ENCODE results near the gene GABRP. TPM values are rescaled to one million over a fixed set of nuclear protein-coding genes. Genes with fewer than 3 reads are reported as not detected.

The GABRP gene
- total RNA-seq, 1 donor from 2014 or later: not detected

- Mint-ChIP-seq H3K27me3 (ENCODE audit: low read depth) (no peaks in the 10 kb centered on the region), H3K4me1 (ENCODE audit: low read depth) (peaks cover 23% of the 10 kb centered on the region), H3K27ac (ENCODE audit: unreplicated experiment) (peak within 1 kb of the TSS; percentile 77), H3K36me3 (ENCODE audit: low read depth) (peaks cover 8% of the 10 kb centered on the region), H3K9me3 (ENCODE audit: low read depth) (peaks cover 22% of the 10 kb centered on the region), H3K4me3 (ENCODE audit: unreplicated experiment) (peak within 1 kb of the TSS; percentile 68)
- DNase-seq (ENCODE audit: low spot score): peak; percentile 94
- TF ChIP-seq, protein P1, sequence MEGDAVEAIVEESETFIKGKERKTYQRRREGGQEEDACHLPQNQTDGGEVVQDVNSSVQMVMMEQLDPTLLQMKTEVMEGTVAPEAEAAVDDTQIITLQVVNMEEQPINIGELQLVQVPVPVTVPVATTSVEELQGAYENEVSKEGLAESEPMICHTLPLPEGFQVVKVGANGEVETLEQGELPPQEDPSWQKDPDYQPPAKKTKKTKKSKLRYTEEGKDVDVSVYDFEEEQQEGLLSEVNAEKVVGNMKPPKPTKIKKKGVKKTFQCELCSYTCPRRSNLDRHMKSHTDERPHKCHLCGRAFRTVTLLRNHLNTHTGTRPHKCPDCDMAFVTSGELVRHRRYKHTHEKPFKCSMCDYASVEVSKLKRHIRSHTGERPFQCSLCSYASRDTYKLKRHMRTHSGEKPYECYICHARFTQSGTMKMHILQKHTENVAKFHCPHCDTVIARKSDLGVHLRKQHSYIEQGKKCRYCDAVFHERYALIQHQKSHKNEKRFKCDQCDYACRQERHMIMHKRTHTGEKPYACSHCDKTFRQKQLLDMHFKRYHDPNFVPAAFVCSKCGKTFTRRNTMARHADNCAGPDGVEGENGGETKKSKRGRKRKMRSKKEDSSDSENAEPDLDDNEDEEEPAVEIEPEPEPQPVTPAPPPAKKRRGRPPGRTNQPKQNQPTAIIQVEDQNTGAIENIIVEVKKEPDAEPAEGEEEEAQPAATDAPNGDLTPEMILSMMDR (IDR thresholded peaks at IDR 0.05): peak; percentile 61
These were observed 78.6 kb downstream of the GABRP start, which contains the start of gene RANBP17 for GRCh38 chr5:170861917-170862766. TSS of gene RANBP17 (plus strand) at chr5:170862018.

DNA sequence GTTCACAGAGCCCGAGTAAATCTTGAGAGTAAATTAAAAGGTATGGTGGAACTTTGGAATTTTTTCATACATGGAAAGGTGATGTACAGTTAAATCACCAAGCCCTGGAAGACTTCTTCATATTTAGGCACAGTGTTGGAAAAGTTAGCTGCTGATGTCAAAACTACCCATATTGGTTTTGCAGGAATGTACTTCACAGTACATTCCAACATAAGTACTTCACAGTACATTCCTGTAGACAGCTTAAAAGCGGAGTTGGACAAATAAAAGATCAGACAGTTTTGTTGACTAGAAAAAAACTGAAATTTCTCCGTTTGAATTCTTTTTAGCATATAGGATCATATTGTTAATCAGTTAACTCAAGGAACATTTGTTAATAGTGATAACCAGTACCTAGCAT is 80.1 kb downstream of the GABRP start:
- Mint-ChIP-seq H3K27ac (ENCODE audit: unreplicated experiment) (peak overlapping the region; percentile 77), H3K9me3 (ENCODE audit: low read depth) (peaks cover 21% of the 10 kb centered on the region), H3K36me3 (ENCODE audit: low read depth) (peaks cover 8% of the 10 kb centered on the region), H3K4me1 (ENCODE audit: low read depth) (peaks cover 26% of the 10 kb centered on the region), H3K27me3 (ENCODE audit: low read depth) (no peaks in the 10 kb centered on the region), H3K4me3 (ENCODE audit: unreplicated experiment) (peak overlapping the region; percentile 68)
- no peak for DNase-seq (ENCODE audit: low spot score)
- TF ChIP-seq, protein P1 (IDR thresholded peaks at IDR 0.05): no peak

Other genes starting within 250 kb of the GABRP start
- gene RANBP17, start 78.3 kb downstream of the GABRP start, total RNA-seq: 22.5 to 35.7 TPM (median 24.5 TPM) in 3 replicates